ENCODE measurements around the gene PADI3.

- TF ChIP-seq CTCF (IDR thresholded peaks at IDR 0.05; ENCODE audit: insufficient read depth, low read length) (no peak), POLR2AphosphoS5 (IDR thresholded peaks at IDR 0.05; ENCODE audit: low read depth) (no peak), REST (IDR thresholded peaks at IDR 0.05; ENCODE audit: insufficient replicate concordance, low read depth) (no peak), GABPA (IDR thresholded peaks at IDR 0.05; ENCODE audit: low read depth) (no peak)
These were observed at the start of gene PADI3 for GRCh38 chr1:17248781-17249180.
